ENCODE data around the gene SLC37A4.
"Not testable (repeated sequence)": the region's sequence is repeated elsewhere in the genome, so short reads cannot be mapped to it uniquely, and the experiment has no call there.

- TF ChIP-seq CTCF (IDR thresholded peaks at IDR 0.05 in 4 of 5, conservative IDR thresholded peaks at IDR 0.05 in 1 of 5); POLR2A (IDR thresholded peaks at IDR 0.05): not testable (repeated sequence)
Measured at GRCh38 chr11:119039471-119039870, 8.8 kb upstream of the SLC37A4 start.

Data from gastrocnemius medialis (tissue), 4 donors.